MCF 10A (cell line): Measurements from ENCODE around the gene UPF1. TPM values are rescaled to one million over a fixed set of nuclear protein-coding genes. Genes with fewer than 3 reads are reported as not detected.
"Not testable (repeated sequence)": the region's sequence is repeated elsewhere in the genome, so short reads cannot be mapped to it uniquely, and the experiment has no call there.

Experiments used
- BruUV-seq: library from RNA; stranded (reverse); fragments of 400-500 nt; replicated peaks from 2 replicates; lab custom pipeline; 2021; lab: Mats Ljungman, UMichigan
- CTCF ChIA-PET: fragments of 300-600 bp; sonication (Branson Sonifier 250); formaldehyde crosslinking; extraction: SDS; loops from one replicate; lab custom pipeline; 2021; ENCODE audit warnings: antibody characterized with exemption, inconsistent platforms; lab: Yijun Ruan, JAX
- POLR2A ChIA-PET: fragments of 300-600, 350-650 bp; sonication (Branson Sonifier 250); formaldehyde crosslinking; extraction: SDS; loops from one replicate; lab custom pipeline; 2020; ENCODE audit warnings: antibody characterized with exemption, inconsistent platforms; lab: Yijun Ruan, JAX
- DNase-seq: peaks from one replicate; pipeline ENCODE4 v3.0.0-alpha.2; 2018; ENCODE audit not compliant: unreplicated experiment
- H3K27ac Mint-ChIP-seq: one replicate; pipeline ENCODE4 v1.8.0; 2022; ENCODE audit warnings: mild to moderate bottlenecking, low read depth, mixed read lengths; ENCODE audit not compliant: unreplicated experiment
- H3K27me3 Mint-ChIP-seq: one replicate; pipeline ENCODE4 v1.8.0; 2022; ENCODE audit warnings: mixed read lengths; ENCODE audit not compliant: insufficient read depth, unreplicated experiment
- H3K36me3 Mint-ChIP-seq: one replicate; pipeline ENCODE4 v1.8.0; 2022; ENCODE audit warnings: mild to moderate bottlenecking, moderate library complexity, mixed read lengths; ENCODE audit not compliant: insufficient read depth, unreplicated experiment
- H3K4me1 Mint-ChIP-seq: one replicate; pipeline ENCODE4 v1.8.0; 2022; ENCODE audit warnings: mixed read lengths; ENCODE audit not compliant: insufficient read depth, unreplicated experiment
- H3K4me3 Mint-ChIP-seq: one replicate; pipeline ENCODE4 v1.8.0; 2022; ENCODE audit warnings: mild to moderate bottlenecking, moderate library complexity, mixed read lengths; ENCODE audit not compliant: unreplicated experiment
- H3K9me3 Mint-ChIP-seq: one replicate; pipeline ENCODE4 v1.8.0; 2022; ENCODE audit warnings: mixed read lengths; ENCODE audit not compliant: unreplicated experiment
- CTCF ChIP-seq: fragments of 200-600 bp; IDR thresholded peaks from one replicate; pipeline ENCODE4 v1.8.0; 2022; ENCODE audit warnings: antibody characterized with exemption, mild to moderate bottlenecking; ENCODE audit not compliant: unreplicated experiment
- intact Hi-C: fragments of 100-400 bp; cut with micrococcal nuclease; formaldehyde crosslinking; loops from 2 replicates; pipeline ENCODE4 v1.14.1; 2022
- total RNA-seq: library from RNA; stranded (reverse); gene quantifications from 2 replicates; pipeline ENCODE4 v1.2.3, GENCODE V29; 2022

Gene UPF1
- total RNA-seq, 1 experiment from 2014 or later: 79.8 TPM

- no peaks in the 10 kb centered on the region for H3K9me3 Mint-ChIP-seq
- no peak overlapping the region for H3K27ac Mint-ChIP-seq
- H3K4me1 Mint-ChIP-seq: no peaks in the 10 kb centered on the region
- no TSS peak for BruUV-seq
- TF ChIP-seq CTCF: no peak
- intact Hi-C loops: no loop called here
- no peaks in the 10 kb centered on the region for H3K27me3 Mint-ChIP-seq
- POLR2A ChIA-PET: no interaction called here
- no peak for DNase-seq
- CTCF ChIA-PET: no interaction called here
- no peaks in the 10 kb centered on the region for H3K36me3 Mint-ChIP-seq
- H3K4me3 Mint-ChIP-seq: no peak overlapping the region
Measured at GRCh38 chr19:18814063-18814462, 17.7 kb upstream of the UPF1 start.

- intact Hi-C loops: no loop called here
- H3K9me3 Mint-ChIP-seq: no peaks in the 10 kb centered on the region
- TF ChIP-seq CTCF: no peak
- no peaks in the 10 kb centered on the region for H3K27me3 Mint-ChIP-seq
- H3K4me1 Mint-ChIP-seq: no peaks in the 10 kb centered on the region
- ChIA-PET POLR2A (no interaction called here), CTCF (interaction anchor here (0.7 kb wide), 1 partner anchor 35 kb away, joined by 3 read pairs; no protein-coding TSS in a partner anchor)
- H3K36me3 Mint-ChIP-seq: no peaks in the 10 kb centered on the region
- BruUV-seq: no TSS peak
- DNase-seq: no peak
- no peak overlapping the region for H3K4me3 Mint-ChIP-seq
- H3K27ac Mint-ChIP-seq: no peak overlapping the region
Measured at GRCh38 chr19:18815673-18816072, 16.1 kb upstream of the UPF1 start.

- POLR2A ChIA-PET, H3K4me1 Mint-ChIP-seq, H3K4me3 Mint-ChIP-seq, intact Hi-C loops, H3K9me3 Mint-ChIP-seq, H3K36me3 Mint-ChIP-seq, DNase-seq, H3K27me3 Mint-ChIP-seq, BruUV-seq, H3K27ac Mint-ChIP-seq: not testable (repeated sequence)
- CTCF ChIA-PET: interaction anchor here (1.1 kb wide), 1 partner anchor 172 kb away, joined by 4 read pairs; no protein-coding TSS in a partner anchor
Measured at GRCh38 chr19:18816645-18817044, 15.1 kb upstream of the UPF1 start.

GRCh38 chr19:18817574-18817973 is 14.2 kb upstream of the UPF1 start:
- no peak overlapping the region for H3K27ac Mint-ChIP-seq
- H3K27me3 Mint-ChIP-seq: no peaks in the 10 kb centered on the region
- H3K4me3 Mint-ChIP-seq: no peak overlapping the region
- H3K4me1 Mint-ChIP-seq: no peaks in the 10 kb centered on the region
- ChIA-PET POLR2A (no interaction called here), CTCF (interaction anchor here (0.6 kb wide), 1 partner anchor 102 kb away, joined by 3 read pairs; the partner anchor contains the start of gene DDX49)
- no TSS peak for BruUV-seq
- DNase-seq: no peak
- TF ChIP-seq CTCF: no peak
- intact Hi-C loops: no loop called here
- H3K36me3 Mint-ChIP-seq: no peaks in the 10 kb centered on the region
- H3K9me3 Mint-ChIP-seq: no peaks in the 10 kb centered on the region
